Activated effector memory CD4-positive, alpha-beta T cell treated with anti-CD3 and anti-CD28 coated beads, Interleukin-2, amount 50 U/mL, for 16 hours (primary cell): ENCODE results near the gene UBA5.

ENCODE experiments used
- DNase-seq: peaks from one replicate; pipeline ENCODE4 v3.0.0-alpha.2; 2020

UBA5 gene

DNA sequence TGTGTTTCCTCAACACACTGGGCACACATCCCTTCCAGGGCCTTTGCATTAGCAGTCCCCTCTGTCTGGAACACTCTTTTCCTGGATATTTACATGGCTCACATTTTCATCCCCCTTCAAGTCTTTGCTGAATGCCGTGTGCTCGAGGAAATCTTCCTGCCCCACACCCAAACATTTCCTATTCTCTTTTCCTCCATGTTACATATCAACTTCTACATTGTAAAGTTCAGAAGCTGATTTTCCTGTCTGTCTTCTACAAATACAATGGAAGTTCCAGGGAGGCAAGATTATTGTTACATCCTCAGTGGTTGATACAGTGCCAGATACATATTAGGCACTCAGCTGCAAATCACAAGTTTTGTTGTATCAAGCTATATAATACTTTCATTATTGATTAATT, 4.7 kb upstream of the UBA5 start:
- DNase-seq, result no peak

DNA sequence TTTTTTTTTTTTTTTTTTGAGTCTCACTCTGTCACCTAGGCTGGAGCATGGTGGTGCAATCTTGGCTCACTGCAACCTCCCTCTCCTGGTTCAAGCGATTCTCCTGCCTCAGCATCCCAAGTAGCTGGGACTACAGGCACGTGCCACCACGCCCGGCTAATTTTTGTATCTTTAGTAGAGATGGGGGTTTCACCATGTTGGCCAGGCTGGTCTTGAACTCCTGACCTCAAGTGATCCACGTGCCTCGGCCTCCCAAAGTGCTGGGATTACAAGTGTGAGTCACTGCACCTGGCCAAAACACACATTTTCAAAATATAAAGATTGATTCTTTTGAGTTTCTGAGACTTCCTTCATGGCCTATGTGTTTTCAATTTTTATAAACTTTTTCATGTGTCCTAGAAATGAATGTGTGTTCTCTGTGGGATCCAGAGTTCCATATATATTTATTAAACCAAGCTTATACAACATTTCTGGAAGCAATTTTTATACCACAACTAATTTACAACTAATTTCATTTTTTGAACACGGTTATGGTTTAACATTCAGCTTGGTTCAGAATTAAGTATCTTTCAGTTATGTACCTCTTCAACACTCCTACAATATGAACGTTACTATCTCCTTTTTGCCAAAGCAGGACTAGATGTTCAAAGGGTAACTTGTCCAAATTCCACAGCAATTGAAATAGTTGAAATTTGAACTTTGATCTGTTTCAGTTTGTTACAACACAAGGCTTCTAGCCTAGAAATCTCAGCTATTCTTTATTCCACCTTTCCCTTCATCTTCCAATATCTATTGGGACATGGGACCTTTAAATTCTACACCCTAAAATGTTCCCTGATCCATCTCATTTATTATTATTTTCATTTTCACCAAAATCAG, 2.0 kb upstream of the UBA5 start:
- no peak for DNase-seq

DNA sequence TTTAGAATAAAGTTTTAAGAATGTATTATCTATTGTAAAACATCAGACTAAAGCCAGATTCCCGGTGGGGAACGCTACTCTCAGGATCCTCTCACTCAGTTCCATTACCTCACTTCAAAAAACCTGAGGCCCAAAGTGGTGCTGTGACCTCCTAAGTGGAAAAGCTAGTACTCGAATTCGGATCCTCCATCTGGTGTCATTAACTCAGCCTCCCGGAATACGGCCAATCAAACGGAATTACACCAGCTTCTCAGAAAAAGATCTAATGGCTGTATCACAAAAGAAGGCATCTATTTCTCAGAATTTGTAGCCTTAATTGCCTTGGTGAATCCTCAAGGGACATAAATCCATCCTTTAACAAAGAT, 1.1 kb upstream of the UBA5 start:
- no peak for DNase-seq

DNA sequence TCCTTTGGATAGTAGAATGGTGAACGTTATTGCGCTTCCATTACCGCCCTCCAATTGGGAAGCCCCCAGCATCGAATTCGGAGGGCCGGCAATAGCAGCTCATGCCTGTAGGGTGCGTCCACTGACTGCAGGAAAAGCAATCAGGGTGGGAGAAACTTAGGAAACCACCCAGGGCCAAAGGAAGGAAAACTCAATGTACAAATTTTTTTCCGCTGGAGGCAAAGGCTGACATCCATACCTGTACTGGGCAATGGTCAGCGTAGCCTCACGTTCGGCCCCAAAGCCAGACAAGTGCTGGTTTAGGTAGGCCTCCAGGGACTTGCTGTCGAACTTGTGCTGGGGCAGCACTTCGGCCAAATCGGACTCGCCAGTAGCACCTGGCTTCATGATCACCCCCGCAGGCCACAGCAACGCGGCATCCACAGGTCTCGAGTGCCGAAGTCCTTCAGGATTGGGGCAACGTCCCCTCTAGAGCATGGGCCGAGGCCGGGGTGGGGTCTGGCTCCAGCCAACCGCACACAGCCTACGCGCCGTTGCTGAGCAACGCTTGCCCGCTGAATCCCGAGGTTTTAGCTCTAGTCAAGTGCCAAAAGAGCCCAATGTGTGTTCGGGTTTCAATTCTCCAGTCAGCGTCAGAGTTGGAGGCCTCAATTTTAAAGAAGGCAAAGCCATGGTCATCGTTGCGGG, 621 bp upstream of the UBA5 start, which contains the start of gene ACAD11:
ACAD11 (minus strand) TSS at position 445 of the 687 bp plus-strand sequence; CDS start at position 387, 58 bp downstream.
- peak; percentile 76 for DNase-seq

DNA sequence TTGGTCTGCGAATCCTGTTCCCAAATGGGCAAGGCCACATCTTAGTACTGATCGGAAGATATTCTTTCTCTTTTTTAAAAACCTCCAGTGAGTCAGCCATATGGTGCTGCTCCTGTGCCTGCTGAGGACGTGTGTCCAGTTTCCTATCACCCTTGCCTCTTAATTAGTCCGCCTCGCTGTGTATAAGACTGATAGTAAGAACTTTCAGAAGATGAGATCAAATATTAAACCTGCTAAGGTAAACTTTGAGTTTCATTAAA, 612 bp downstream of the UBA5 start:
- no peak for DNase-seq

DNA sequence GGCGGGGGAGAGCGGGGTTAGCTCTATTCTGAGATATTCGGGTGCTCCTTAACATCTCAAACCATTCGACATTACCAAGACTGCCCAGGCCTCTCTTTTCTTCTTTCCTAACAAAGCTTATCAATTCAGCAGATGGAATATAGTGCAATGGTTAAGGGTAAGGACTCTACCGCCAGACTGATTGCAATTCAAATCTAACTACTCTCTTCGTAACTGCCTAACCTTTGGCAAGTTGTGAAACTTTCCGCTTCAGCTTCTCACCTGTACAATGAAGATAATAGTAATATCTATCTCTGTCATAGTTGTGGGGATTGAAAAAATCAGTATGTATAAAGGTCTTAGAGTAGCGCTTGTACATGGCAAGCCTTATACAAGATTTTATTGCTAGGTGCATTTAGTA, 972 bp downstream of the UBA5 start:
- no peak for DNase-seq

DNA sequence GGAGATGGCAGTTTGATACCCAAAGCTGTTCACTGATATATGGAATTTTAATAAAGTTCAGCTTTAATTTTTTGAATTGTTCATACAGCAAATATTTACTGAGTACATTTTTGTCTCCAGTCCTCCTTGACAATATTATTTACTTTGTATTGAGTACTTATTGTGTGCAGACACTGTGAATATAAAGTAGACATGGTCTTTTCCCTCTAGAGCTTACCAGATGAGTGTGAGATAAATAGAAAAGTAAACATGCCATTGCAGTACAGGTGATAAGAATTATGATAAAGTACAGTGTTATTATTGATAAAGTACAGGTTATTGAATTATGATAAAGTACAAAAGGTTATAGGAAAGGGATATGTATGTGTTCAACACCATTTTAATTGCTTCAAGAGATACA, 2.1 kb downstream of the UBA5 start:
- DNase-seq, result no peak

DNA sequence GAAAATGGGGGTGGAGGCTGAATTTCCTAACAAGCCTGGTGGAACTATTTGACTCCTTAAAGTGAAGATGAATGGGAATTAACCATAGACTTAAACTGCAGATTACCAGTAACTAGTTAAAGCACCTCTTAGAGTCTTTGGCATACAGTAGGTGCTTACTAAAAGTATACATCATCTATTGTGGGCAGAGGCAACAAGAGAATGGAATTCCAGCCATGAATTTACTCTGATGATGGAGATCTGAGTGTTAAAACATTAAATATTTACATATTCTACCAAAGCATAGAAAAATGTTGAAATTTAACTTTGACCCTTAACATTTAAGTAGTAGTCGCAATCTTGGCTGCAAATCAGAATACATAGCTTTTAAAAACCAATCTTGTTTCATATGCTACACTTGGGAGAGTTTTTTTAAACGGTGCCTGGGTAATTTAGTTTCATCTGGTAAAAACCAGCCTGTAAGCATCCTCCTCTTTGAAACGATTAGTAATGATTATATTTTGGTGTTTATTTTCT, 5.2 kb downstream of the UBA5 start:
- DNase-seq, result no peak

DNA sequence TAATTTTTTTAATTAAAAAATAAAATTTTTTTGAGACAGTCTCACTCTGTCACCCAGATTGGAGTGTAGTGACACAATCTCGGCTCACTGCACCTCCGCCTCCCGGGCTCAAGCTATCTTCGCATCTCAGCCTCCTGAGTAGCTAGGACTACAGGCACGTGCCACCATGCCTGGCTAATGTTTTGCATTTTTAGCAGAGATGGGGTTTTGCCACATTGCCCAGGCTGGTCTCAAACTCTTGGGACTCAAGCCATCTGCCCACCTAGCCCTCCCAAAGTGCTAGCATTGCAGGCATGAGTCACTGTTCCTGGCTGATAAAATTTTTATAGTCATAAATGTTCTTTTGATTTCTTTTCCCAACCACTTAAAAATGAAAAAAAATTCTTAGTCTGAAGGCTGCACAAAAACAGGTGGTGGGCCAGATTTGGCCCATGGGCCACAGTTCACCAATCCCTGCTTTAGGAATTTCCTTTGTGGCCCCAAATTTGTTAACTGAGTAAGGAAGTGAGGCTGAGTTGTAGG, 9.2 kb downstream of the UBA5 start:
- DNase-seq, result no peak

DNA sequence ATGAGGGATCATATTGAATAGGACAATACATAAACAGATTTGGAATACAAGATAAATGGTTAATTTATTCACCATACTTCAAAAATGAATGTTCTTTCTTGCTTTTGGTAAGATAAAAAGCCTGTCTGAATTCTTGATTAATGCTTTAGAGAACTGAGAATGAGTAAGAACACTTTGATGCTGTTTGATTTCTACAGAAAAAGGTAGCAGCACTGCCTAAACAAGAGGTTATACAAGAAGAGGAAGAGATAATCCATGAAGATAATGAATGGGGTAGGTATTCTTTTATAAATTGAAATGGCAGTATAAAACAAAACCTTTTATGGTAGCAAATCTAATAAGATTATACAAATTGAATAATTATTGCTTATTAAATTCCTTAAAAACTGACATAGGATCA, 15.3 kb downstream of the UBA5 start:
- no peak for DNase-seq

DNA sequence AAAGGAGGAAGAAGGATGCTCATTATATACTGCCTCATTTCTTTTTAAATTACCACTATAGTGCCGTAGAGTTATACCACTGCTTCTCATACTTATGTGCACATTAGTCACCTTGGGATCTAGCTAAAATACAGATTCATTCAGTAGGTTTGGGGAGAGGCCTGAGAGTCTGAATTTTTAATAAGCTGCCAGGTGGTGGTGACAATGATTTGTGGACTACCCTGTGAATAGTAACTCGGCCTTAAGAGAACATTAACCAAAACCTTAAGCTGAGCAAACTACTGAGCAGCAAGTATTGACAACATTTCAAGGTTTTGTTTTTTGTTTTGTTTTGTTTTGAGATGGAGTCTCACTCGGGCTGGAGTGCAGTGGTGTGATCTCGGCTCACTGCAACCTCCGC, 19.8 kb downstream of the UBA5 start:
- no peak for DNase-seq

DNA sequence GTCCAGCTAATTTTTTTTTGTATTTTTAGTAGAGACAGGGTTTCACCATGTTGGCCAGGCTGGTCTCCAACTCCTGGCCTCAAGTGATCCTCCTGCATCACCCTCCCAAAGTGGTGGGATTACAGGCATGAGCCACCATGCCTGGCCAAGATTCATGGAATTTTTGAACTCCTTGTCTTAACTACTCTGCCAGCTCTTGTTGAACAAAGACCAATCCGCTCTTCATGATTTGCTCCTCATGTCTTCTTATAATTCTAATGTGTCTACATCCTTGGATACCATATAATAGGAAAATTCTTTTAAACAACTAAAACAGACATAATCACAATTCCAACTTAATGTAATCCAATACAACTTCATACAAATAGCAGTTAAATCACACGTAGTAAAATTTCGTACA, 21.3 kb downstream of the UBA5 start:
- DNase-seq, result no peak

DNA sequence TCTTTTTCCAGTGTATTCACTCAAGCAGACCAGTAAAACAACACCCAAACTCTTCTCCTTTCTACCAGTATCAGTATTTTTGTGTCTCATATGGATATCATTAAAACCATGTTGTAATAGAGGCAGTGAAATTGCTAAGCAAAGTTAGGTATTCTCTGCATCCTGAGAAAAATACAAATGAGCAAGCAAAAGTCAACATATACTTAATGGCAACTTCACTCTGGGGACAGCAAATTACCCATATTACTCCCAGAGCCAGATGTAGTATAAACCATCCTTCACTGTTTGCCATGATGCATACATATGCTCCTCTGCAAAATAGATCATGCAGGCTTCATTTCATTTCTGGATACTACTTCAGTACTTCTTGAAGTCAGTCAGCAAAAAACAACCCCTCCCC, 22.1 kb downstream of the UBA5 start:
- DNase-seq, result no peak

DNA sequence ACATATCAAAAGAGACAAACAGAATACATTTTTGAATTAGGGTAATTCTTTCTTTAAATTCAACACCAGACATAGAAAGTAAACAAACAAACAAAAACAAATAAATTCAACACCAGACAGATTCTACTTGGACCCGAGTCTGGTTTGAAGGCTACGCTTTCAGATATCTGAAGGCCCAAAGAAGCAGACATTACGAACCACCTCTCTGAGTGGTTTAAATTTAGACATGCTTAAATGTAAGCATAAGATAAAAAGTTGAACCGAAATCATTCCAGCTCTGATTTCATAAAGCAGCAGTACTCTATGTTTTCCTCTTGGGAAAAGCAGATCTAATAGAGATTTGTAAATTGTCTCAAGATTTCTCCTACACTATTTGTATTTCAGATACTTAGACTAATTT, 29.9 kb downstream of the UBA5 start:
- DNase-seq, result no peak

DNA sequence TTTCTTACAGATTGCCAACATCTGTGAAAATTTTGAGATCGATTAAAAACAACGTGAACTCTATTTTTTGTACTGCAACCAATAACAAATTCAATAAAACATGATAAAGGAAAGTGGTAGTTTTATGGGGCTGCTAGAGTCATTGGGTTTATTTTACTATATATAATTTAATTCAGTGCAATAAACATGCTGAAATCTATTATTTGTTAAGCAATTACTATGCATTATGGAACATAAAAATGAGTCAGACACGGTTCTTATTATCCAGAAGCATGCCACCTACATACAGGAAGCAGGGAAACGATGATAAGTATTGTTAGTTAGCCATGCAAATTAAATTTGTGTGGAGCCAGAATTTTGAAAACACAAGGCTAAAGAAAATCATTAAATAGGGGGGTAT, 34.9 kb downstream of the UBA5 start:
- DNase-seq, result no peak

DNA sequence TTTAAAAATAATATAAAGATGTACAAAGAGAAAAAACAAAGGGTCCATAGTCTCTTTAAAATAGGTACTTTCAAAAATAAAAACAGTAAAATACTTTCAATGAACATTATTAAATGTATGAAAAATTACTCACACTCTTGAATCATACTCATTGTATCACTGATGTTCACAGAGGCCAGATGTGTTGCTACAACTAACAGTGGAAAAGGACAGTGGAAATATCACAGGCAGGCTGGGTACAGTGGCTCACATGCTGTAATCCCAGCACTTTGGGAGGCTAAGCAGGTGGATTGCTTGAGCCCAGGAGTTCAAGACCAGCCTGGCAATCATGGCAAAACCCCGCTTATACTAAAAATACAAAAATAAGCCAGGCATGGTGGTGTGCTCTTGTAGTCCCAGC, 35.3 kb downstream of the UBA5 start:
- no peak for DNase-seq

DNA sequence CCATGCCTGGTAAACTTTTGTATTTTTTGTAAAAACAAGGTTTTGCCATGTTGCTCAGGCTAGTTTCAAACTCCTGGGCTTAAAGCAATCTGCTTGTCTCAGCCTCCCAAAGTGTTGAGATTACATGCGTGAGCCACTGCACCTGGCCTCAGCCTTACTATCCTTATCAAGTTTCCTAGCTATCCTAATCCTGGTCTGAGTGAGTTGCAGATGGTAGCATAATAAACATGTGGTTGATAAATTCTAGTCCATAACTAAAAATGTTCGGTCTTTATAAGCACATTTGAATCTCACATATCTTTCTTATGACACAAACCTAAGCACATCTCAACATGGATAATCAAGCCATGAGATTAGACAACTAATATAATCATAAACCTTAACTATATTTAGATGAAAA, 43.6 kb downstream of the UBA5 start:
- no peak for DNase-seq

DNA sequence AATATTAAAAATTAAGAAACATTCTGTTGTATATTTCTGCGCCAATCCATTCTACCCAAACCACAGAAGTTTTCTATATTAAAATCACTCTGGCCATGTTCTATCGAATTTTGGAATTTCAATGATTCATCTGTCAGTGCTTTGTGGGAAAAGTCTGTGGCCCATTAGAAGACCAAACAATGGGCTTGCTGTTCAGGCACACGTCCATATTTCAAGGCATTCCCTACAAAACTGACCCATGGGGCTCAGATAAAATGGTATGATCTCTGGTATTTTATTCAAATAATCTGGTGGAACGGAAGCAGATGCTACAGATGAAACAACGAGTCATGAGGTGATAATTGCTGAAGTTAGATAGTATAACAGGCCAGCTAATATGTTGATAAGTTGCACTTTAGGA, 49.6 kb downstream of the UBA5 start:
- no peak for DNase-seq

DNA sequence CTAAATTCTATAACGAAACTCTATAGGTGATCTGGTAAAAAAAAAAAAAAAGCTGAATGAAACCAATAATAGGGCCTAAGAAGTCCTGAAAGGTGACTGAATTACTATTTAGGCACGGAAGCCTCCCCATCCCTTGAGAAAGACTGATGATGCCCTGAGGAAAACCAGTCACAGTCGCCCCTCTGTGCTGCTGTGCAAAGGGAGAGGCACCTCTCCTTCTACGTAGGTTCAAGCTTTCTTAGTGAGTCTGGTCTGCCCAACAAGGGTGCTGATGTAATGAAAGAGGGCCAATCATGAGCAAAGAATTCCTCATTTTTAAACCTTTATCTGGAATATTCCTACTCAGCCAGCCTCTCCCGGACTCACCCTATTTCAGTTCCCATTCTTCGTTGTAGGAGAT, 50.2 kb downstream of the UBA5 start:
- no peak for DNase-seq

DNA sequence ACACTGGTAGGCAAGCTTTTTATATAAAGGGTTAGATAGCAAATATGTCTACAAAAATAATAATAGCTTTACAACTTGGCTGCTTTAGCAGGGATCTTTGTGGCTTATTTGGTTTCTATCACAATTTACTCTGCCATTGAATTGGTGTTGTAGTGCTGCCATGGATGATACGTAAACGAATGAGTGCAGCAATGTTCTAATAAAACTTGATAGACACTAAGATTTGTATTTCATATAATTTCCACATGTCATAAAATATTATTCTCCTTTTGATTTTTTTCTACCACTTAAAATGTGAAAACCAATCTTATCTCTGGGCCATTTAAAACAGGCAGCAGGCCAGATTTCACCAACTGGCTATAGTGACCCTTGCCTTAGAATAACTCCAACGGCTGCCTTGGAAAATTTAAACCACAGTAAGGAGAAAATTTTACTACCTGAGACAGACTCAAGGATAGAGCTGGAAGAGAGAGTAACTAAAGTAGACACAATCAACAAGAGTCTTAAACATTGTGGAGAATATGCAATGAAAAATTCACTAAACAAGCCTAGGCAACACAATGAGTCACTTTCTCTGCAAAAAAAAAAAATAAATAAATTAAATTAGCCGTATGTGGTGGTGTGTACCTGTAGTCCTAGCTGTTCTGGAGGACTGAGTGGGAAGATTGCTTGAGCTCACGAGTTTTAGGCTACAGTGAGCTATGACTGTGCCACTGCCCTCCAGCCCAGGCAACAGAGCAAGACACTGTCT, 54.0 kb downstream of the UBA5 start:
- no peak for DNase-seq

DNA sequence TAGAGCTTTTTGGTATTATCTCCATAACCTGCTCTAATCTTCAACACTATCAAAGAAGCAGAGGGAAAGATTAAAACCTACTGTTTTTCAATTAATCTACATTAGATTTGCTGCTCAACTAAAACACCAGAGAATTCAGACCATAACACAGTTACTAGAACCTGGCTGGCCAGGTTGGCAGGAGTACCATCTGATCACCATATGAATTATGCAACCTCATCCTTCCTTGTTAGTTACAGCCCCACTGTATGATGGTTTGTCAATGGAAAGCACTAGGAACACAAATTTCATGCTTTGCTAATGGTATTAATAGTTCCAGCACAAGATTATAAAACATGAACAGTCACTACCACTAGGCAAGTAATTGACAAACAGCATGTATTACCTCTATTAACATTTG, 56.2 kb downstream of the UBA5 start:
- no peak for DNase-seq

DNA sequence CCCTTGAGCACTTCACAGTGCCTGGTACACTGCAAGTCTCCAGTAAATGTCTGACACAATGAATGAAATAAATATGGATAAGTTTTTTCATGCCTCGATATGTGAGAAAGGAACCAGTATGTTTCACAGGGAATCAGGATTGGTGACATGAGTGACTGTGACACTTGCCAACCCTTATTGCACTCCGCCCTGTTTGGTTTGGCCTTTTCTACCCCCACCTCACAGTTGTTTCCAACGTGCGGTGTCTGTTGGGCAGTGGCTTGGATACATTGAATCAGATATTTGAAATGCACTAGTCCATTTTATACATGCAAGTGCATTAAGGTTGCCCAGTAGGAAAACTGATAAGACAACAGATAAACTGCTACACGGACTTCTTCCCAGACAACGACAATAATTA, 60.1 kb downstream of the UBA5 start:
- DNase-seq, result no peak

DNA sequence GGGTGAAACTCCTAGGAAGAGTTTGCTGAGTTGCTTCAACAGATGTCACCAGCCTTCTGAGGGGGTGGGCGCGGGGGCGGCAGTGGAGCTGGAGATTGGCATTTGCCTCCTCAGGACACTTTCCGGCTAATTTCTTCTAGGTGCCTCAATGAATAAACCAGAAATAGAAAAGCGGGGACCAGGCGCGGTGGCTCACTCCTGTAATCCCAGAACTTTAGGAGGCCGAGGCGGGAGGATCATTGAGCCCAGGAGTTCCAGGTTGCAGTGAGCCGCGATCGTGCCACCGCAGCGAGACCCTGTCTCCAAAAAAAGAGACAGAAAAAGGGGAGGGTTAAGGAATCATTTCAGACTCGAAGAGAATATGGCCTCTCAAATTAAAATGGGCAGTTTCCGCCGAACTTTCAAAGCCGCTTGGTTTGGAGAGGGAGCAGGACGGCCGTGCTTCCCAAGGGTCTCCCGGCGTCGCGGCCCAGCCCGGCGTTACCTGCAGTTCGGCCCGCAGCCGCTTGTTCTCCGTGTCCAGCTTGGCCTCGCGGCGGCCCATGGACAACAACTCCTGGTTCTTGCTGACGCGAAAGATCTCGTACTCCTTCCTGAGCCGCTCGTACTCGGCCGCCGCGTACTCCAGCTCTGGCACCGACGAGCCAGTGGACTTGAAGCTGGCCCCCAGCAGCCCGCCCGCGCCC, 61.5 kb downstream of the UBA5 start:
- peak; percentile 67 for DNase-seq
